ENCODE data around the gene EXT2.

GRCh38 chr11:44199298-44199697 lies 103.8 kb downstream of the EXT2 start:
- TF ChIP-seq, protein P1, sequence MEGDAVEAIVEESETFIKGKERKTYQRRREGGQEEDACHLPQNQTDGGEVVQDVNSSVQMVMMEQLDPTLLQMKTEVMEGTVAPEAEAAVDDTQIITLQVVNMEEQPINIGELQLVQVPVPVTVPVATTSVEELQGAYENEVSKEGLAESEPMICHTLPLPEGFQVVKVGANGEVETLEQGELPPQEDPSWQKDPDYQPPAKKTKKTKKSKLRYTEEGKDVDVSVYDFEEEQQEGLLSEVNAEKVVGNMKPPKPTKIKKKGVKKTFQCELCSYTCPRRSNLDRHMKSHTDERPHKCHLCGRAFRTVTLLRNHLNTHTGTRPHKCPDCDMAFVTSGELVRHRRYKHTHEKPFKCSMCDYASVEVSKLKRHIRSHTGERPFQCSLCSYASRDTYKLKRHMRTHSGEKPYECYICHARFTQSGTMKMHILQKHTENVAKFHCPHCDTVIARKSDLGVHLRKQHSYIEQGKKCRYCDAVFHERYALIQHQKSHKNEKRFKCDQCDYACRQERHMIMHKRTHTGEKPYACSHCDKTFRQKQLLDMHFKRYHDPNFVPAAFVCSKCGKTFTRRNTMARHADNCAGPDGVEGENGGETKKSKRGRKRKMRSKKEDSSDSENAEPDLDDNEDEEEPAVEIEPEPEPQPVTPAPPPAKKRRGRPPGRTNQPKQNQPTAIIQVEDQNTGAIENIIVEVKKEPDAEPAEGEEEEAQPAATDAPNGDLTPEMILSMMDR (IDR thresholded peaks at IDR 0.05 in 2 of 3, conservative IDR thresholded peaks at IDR 0.05 in 1 of 3; ENCODE audit: borderline replicate concordance in 1 of 3, insufficient read depth in 1 of 3, low read depth in 2 of 3, low read length in 2 of 3) = no peak
- no peak for TF ChIP-seq ELF1 (IDR thresholded peaks at IDR 0.05; ENCODE audit: borderline replicate concordance, low read depth)
- no peak for TF ChIP-seq POLR2AphosphoS5 (IDR thresholded peaks at IDR 0.05; ENCODE audit: low read depth, low read length)
- no peak for TF ChIP-seq MAX (IDR thresholded peaks at IDR 0.05)
- TF ChIP-seq SP1 (IDR thresholded peaks at IDR 0.05; ENCODE audit: low read depth) = no peak
- TF ChIP-seq JUND (IDR thresholded peaks at IDR 0.05) = no peak
- no peak for TF ChIP-seq ZNF274 (IDR thresholded peaks at IDR 0.05; ENCODE audit: low read depth, low read length)
- TF ChIP-seq CEBPB (IDR thresholded peaks at IDR 0.05; ENCODE audit: low read depth) = no peak
- no peak for TF ChIP-seq EZH2 (IDR thresholded peaks at IDR 0.05)
- TF ChIP-seq REST (IDR thresholded peaks at IDR 0.05; ENCODE audit: low read depth) = no peak
- TF ChIP-seq YY1 (IDR thresholded peaks at IDR 0.05; ENCODE audit: extremely low read depth, insufficient replicate concordance, low read depth, low read length) = no peak
- TF ChIP-seq EZH2phosphoT487 (IDR thresholded peaks at IDR 0.05; ENCODE audit: borderline replicate concordance) = no peak
